Adipocyte (in vitro differentiated cells): ENCODE results near the gene PANK4.
A peak's percentile ranks its signal among the peaks of the same experiment; 100 is the strongest.

ENCODE experiments used
- DNase-seq: peaks from one replicate; pipeline ENCODE4 v3.0.0-alpha.2; 2015; ENCODE audit warnings: low read depth
- H3K27me3 ChIP-seq: replicated peaks from 2 replicates; pipeline ENCODE4 v1.7.0; 2013; ENCODE audit warnings: mild to moderate bottlenecking, low read length, moderate library complexity; ENCODE audit not compliant: control insufficient read depth, insufficient read depth
- H3K36me3 ChIP-seq: 2 replicates; pipeline ENCODE4 v1.7.0; 2013; ENCODE audit warnings: low read length, mild to moderate bottlenecking, moderate library complexity; ENCODE audit not compliant: control insufficient read depth, insufficient read depth, severe bottlenecking
- H3K4me1 ChIP-seq: 2 replicates; pipeline ENCODE4 v1.7.0; 2013; ENCODE audit warnings: mild to moderate bottlenecking, low read length, moderate library complexity; ENCODE audit not compliant: control insufficient read depth, insufficient read depth
- H3K4me3 ChIP-seq: 2 replicates; pipeline ENCODE4 v1.7.0; 2013; ENCODE audit warnings: mild to moderate bottlenecking, low read length, moderate library complexity
- H3K9ac ChIP-seq: 2 replicates; pipeline ENCODE4 v1.7.0; 2013; ENCODE audit warnings: mild to moderate bottlenecking, low read length, moderate library complexity
- H3K9me3 ChIP-seq: 2 replicates; pipeline ENCODE4 v1.7.0; 2013; ENCODE audit warnings: mild to moderate bottlenecking, low read length, moderate library complexity; ENCODE audit not compliant: control insufficient read depth

The PANK4 gene

DNA sequence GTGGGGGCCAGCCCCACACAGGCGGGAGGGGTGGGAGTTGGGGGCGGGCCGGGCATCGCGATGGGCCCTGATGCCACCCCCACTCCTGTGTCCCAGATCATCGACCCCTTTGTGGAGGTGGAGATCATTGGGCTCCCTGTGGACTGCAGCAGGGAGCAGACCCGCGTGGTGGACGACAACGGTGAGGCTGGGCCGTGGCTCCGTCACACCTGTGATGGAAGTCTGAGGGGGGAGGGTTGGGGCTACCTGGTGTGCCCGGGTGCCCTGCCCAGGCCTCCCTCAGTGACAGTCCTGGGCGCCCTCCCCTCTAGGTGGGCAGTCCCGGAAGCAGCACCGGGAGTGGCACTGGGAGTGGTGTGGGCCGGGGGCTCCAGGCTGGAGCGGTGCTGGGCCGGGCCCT lies 27.7 kb downstream of the PANK4 start:
- Histone ChIP-seq H3K4me1 (no peaks in the 10 kb centered on the region), H3K4me3 (no peak overlapping the region), H3K9ac (no peak overlapping the region), H3K9me3 (no peaks in the 10 kb centered on the region), H3K27me3 (peaks cover 36% of the 10 kb centered on the region), H3K36me3 (no peaks in the 10 kb centered on the region)
- DNase-seq = no peak

DNA sequence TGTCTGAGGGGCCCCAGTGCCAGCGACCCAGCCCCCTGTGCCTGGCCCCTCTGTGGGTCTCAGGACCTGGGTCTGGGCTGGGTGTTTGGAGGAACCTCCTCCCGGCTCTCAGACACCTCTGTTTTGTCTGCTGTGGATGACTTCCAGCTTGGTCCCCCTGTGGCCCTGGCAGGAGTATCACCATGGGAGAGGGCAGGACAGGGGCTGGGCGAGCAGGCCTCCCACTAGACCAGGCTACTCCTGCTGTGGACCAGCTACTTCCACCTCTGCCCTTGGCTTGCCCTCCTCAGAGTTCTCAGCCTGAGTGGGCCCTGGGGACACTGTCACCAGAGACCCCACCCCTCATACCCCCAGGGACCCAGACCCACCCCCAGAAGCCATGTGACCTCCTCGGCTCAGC lies 28.5 kb downstream of the PANK4 start:
- Histone ChIP-seq H3K9me3 (no peaks in the 10 kb centered on the region), H3K27me3 (peaks cover 41% of the 10 kb centered on the region), H3K4me3 (no peak overlapping the region), H3K9ac (no peak overlapping the region), H3K36me3 (no peaks in the 10 kb centered on the region), H3K4me1 (no peaks in the 10 kb centered on the region)
- DNase-seq = no peak

DNA sequence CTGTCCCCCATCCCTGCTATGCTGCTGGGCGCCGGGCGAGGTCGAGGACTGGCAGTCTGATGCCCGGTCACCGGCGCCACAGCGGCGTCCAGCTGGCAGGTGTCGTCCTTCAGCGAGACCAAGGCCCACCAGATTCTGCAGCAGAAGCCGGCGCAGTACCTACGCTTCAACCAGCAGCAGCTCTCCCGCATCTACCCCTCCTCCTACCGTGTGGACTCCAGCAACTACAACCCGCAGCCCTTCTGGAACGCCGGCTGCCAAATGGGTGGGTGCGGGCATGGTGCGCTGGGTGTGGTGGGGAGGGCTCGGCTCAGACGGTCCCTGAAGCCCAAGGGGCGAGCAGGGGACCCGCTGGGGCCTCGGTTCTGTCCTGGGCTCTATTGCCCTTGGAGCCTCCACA lies 29.6 kb downstream of the PANK4 start:
- Histone ChIP-seq H3K9ac (no peak overlapping the region), H3K4me1 (no peaks in the 10 kb centered on the region), H3K27me3 (peaks cover 49% of the 10 kb centered on the region), H3K36me3 (no peaks in the 10 kb centered on the region), H3K4me3 (no peak overlapping the region), H3K9me3 (no peaks in the 10 kb centered on the region)
- no peak for DNase-seq

DNA sequence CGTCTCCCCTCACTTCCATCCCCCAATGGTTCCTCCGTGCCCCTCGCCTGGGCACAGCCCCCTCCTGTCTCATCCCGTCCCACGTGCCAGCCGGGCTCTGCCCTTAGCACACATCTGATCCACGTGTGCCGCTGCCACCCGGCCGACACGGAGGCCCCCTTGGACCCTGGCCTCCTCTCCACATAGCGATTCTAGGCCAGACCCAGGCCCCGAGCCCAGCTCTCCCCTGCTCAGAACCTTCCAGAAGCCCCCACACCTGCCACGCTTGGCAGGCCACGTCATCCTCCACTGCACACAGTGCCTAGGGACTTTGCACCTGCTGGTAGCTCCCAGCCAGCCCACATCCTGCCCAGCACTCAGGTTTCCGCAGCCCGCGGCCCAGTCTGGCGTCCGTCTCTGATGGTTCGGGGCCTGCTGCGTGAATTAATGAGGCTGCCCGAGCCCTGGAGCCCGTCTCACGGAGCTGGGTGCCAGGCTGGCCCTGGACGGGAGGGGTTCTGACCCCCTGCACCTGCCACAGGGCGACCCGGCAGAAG lies 30.2 kb downstream of the PANK4 start:
- Histone ChIP-seq H3K4me1 (no peaks in the 10 kb centered on the region), H3K9ac (no peak overlapping the region), H3K27me3 (peaks cover 50% of the 10 kb centered on the region), H3K4me3 (no peak overlapping the region), H3K9me3 (no peaks in the 10 kb centered on the region), H3K36me3 (no peaks in the 10 kb centered on the region)
- DNase-seq = no peak

DNA sequence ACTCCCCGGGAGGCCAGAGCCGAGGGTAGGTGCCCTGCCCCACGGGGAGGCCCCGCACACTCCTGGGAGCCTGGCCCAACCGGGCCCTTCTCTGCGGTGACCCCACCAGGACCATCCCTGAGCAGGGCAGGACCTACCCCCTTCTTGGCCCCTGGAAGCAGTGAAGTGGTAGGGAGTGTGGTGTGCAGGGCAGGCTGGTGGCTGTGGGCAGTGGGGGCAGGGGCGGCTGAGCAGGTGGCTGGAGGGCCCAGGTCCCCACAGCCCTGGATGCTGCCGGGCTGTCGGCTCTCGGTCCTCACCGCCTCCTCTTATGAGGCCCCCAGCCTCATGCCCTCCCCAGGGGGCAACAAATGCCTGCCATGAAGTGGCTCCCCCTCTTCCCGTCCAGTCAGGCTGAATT lies 30.9 kb downstream of the PANK4 start:
- Histone ChIP-seq H3K27me3 (peaks cover 50% of the 10 kb centered on the region), H3K9ac (no peak overlapping the region), H3K4me3 (no peak overlapping the region), H3K9me3 (no peaks in the 10 kb centered on the region), H3K36me3 (no peaks in the 10 kb centered on the region), H3K4me1 (no peaks in the 10 kb centered on the region)
- DNase-seq = no peak

DNA sequence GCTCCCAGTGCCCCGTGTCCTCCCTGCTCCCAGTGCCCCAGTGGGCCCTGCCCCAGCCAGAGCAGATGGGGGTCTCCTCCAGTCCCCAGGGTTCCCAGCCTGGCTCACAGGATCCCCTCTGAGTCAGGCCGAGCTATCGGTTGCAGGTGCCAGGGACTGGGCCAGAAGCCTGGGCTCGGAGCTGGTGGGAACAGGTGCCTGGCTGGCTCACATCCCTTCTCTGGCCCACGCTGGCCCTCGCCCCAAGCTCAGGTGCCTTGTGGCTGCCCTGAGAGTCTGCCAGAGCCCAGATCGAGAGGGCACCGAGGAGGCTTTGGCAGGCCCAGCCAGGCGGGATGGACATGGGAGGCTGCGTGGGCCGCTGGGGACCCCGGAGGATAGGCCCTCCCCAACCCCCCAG lies 31.4 kb downstream of the PANK4 start:
- no peak for DNase-seq
- Histone ChIP-seq H3K9ac (no peak overlapping the region), H3K27me3 (peaks cover 46% of the 10 kb centered on the region), H3K4me3 (no peak overlapping the region), H3K4me1 (no peaks in the 10 kb centered on the region), H3K36me3 (no peaks in the 10 kb centered on the region), H3K9me3 (no peaks in the 10 kb centered on the region)

DNA sequence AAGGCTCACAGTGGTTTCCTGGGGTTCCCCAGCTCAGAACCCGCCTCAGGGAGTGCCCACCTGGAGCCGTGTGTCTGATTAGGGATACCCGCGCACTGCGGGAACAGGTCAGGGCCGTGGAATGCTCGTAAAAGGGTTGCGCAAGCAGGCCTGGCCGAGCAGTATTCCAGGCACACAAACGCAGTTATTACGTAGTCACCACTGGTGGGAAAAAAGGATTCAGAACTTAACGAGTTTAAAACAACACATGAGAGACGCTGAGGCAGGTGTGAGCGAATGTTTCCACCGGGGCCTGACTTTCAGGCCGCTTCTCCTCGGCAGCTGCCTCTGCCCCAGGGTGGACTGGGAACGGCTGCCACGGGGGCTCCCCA lies 32.1 kb downstream of the PANK4 start:
- peak; percentile 3 for DNase-seq
- H3K36me3 ChIP-seq = no peaks in the 10 kb centered on the region
- H3K4me3 ChIP-seq = no peak overlapping the region
- H3K9me3 ChIP-seq = peaks cover 2% of the 10 kb centered on the region
- peaks cover 41% of the 10 kb centered on the region for H3K27me3 ChIP-seq
- no peak overlapping the region for H3K9ac ChIP-seq
- H3K4me1 ChIP-seq = no peaks in the 10 kb centered on the region

DNA sequence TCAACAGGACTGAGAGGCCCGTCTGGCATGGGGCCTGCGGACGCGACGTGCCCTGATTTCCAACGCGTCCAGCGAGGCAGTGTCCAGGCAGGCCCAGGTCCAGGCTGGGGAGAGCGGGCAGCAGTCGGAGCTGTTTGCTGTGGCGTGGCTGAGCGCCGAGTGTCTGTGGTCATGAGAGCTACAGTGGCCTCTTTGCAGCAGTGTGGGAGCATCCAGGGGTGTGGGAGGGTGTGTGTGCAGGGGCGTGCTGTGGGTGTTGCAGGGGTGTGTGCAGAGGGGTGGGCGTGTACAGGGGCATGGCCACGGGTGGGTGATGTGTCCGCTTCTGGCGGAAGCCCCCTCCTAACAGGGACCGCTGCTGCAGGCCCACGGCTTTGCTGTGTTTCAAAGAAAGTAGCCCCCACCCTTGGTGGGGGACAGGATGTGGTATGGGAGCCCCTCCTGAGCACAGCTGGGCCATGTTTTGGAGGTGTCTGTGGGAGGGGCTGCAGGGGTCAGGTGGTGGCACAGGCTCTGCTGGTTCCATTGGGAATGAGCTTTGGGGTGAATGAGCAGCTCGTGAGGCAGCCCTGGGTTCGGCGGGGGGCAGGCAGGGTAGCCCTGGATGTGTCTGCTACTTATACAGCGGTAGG lies 32.6 kb downstream of the PANK4 start:
- Histone ChIP-seq H3K9ac (no peak overlapping the region), H3K4me3 (no peak overlapping the region), H3K36me3 (no peaks in the 10 kb centered on the region), H3K4me1 (no peaks in the 10 kb centered on the region), H3K9me3 (peaks cover 7% of the 10 kb centered on the region), H3K27me3 (peaks cover 38% of the 10 kb centered on the region)
- DNase-seq = no peak

DNA sequence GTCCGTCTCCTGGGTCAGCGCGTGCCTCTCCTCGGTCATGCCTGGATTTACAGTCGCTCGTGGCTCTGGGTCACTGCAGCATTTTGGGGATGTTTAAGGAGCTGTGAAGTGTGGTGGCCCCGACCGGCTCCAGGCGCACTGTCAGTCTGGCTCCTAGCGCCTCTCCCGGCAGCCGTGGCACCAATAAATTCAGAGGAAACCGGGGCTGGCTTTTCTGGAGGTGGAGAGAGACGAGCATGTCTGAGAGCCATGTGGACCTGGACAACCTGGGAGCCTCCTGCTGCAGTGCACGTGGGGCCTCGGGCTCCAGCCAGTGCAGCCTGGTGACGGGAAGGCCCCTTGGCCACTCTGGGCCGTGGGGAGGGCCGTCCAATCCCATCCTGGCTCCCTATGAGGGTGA lies 33.2 kb downstream of the PANK4 start:
- Histone ChIP-seq H3K9me3 (peaks cover 13% of the 10 kb centered on the region), H3K4me3 (no peak overlapping the region), H3K36me3 (no peaks in the 10 kb centered on the region), H3K27me3 (peaks cover 38% of the 10 kb centered on the region), H3K4me1 (no peaks in the 10 kb centered on the region), H3K9ac (no peak overlapping the region)
- no peak for DNase-seq

DNA sequence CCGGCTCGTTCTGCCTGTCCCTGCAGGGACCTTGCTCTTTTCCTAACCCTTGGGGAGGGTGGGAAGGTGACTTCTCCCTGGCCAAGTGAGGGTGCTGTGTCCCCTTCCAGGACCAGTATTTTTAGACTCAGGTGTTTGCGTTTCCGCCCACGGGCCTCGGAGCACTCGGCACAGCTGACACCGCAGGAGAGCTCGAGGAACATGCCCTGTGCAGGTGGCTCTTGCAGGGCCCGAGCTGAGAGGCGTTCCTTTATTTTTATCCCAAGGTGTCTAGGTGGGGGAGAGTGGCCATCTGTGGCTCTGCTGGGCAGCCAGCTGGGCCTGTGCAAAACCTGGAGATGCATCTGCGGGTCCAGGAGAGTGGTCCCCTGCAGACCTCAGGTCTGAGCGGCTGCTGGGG lies 34.3 kb downstream of the PANK4 start:
- Histone ChIP-seq H3K36me3 (no peaks in the 10 kb centered on the region), H3K4me3 (no peak overlapping the region), H3K9me3 (peaks cover 20% of the 10 kb centered on the region), H3K27me3 (peaks cover 35% of the 10 kb centered on the region), H3K9ac (no peak overlapping the region), H3K4me1 (no peaks in the 10 kb centered on the region)
- DNase-seq = no peak

DNA sequence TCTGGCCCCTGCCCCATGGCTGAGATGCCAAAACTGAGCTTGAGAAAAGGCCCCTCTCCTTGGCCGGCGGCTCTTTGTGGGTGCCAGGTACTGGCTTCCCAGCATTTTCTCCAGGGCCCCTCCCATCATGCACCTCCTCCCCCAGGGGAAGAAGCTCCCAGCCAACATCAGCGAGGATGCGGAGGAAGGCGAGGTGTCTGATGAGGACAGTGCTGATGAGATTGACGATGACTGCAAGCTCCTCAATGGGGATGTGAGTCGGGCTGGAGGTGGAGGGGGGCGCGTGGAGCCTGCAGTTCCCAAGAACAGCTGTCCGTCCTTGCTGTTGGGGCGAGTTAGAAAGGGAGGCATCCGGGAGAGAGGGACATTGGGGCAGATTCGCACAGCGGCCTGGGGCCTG lies 36.8 kb downstream of the PANK4 start:
- DNase-seq = no peak
- H3K4me3 ChIP-seq = no peak overlapping the region
- peaks cover 20% of the 10 kb centered on the region for H3K9me3 ChIP-seq
- H3K9ac ChIP-seq = no peak overlapping the region
- no peaks in the 10 kb centered on the region for H3K36me3 ChIP-seq
- H3K27me3 ChIP-seq = peaks cover 31% of the 10 kb centered on the region
- H3K4me1 ChIP-seq = no peaks in the 10 kb centered on the region

DNA sequence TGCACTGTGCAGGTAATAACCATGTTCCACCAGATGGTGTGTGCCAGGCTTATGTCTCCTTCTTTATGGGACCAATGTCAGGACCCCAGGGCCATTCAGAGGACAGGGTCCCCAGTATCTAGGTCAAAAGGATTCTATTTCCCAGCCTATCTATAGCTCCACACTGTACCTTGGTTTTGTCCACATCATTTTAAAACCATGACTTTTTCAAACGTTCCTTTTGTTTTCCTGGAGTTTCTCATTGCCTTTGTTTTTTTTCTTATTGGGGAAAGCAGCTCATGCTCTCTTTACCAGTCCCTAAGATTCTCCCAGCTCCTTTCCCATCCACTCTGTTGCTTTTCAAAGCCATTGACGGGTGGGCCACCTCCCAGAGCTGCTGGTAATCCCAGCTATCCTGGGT lies 37.7 kb downstream of the PANK4 start:
- no peak overlapping the region for H3K4me3 ChIP-seq
- no peaks in the 10 kb centered on the region for H3K4me1 ChIP-seq
- H3K27me3 ChIP-seq = peaks cover 23% of the 10 kb centered on the region
- H3K9ac ChIP-seq = no peak overlapping the region
- H3K9me3 ChIP-seq = peaks cover 20% of the 10 kb centered on the region
- DNase-seq = no peak
- H3K36me3 ChIP-seq = no peaks in the 10 kb centered on the region
